Activated T-helper 2 cell treated with anti-CD3 and anti-CD28 coated beads, Interferon-gamma antibody, Interleukin-2, Interleukin-4, amounts not matched to agents 10 μg/mL and 5 μg/mL and 100 μg/mL, durations not matched to agents 14 hours and 24 hours and 36 hours (primary cell): ENCODE measurements around the gene UBA7. TPM values are rescaled to one million over a fixed set of nuclear protein-coding genes. Genes with fewer than 3 reads are reported as not detected.

Experiments
- DNase-seq: peaks from one replicate; pipeline ENCODE4 v3.0.0; 2021; ENCODE audit warnings: low spot score
- H3K27ac Mint-ChIP-seq: one replicate; pipeline ENCODE4 v1.8.0; 2021; ENCODE audit warnings: mixed read lengths
- H3K27me3 Mint-ChIP-seq: one replicate; pipeline ENCODE4 v1.8.0; 2021; ENCODE audit warnings: low read depth, mixed read lengths
- H3K36me3 Mint-ChIP-seq: one replicate; pipeline ENCODE4 v1.8.0; 2021; ENCODE audit warnings: low read depth, mixed read lengths
- H3K4me1 Mint-ChIP-seq: one replicate; pipeline ENCODE4 v1.8.0; 2021; ENCODE audit warnings: low read depth, mixed read lengths
- H3K4me3 Mint-ChIP-seq: one replicate; pipeline ENCODE4 v1.8.0; 2021; ENCODE audit warnings: low read depth, mild to moderate bottlenecking, moderate library complexity, mixed read lengths
- H3K9me3 Mint-ChIP-seq: one replicate; pipeline ENCODE4 v1.8.0; 2021; ENCODE audit warnings: mixed read lengths
- intact Hi-C: fragments of 100-400 bp; cut with micrococcal nuclease; formaldehyde crosslinking; loops from one replicate; pipeline ENCODE4 v1.15.1; 2023
- total RNA-seq: library from RNA; stranded (reverse); gene quantifications from 2 replicates; pipeline ENCODE4 v1.2.3, GENCODE V29; 2022

The UBA7 gene
- total RNA-seq, 1 donor from 2014 or later, result 92.0 TPM

- intact Hi-C loops, result no loop called here
- H3K4me3 Mint-ChIP-seq, result no peak overlapping the region
- peaks cover 15% of the 10 kb centered on the region for H3K36me3 Mint-ChIP-seq
- no peaks in the 10 kb centered on the region for H3K27me3 Mint-ChIP-seq
- DNase-seq, result no peak
- H3K9me3 Mint-ChIP-seq, result no peaks in the 10 kb centered on the region
- H3K27ac Mint-ChIP-seq, result no peak overlapping the region
- peaks cover 9% of the 10 kb centered on the region for H3K4me1 Mint-ChIP-seq
These were observed 43.8 kb downstream of the UBA7 start for GRCh38 chr3:49769926-49770325.

GRCh38 chr3:49769286-49769915 lies 44.4 kb downstream of the UBA7 start:
- Mint-ChIP-seq H3K36me3 (peaks cover 20% of the 10 kb centered on the region), H3K27me3 (no peaks in the 10 kb centered on the region), H3K9me3 (no peaks in the 10 kb centered on the region), H3K4me3 (no peak overlapping the region), H3K27ac (no peak overlapping the region), H3K4me1 (peaks cover 13% of the 10 kb centered on the region)
- intact Hi-C loops, result no loop called here
- DNase-seq, result no peak

GRCh38 chr3:49763981-49764380 lies 49.8 kb downstream of the UBA7 start:
- H3K4me1 Mint-ChIP-seq, result peaks cover 5% of the 10 kb centered on the region
- peaks cover 8% of the 10 kb centered on the region for H3K36me3 Mint-ChIP-seq
- no peaks in the 10 kb centered on the region for H3K9me3 Mint-ChIP-seq
- H3K27me3 Mint-ChIP-seq, result no peaks in the 10 kb centered on the region
- intact Hi-C loops, result no loop called here
- DNase-seq, result no peak
- H3K4me3 Mint-ChIP-seq, result no peak overlapping the region
- no peak overlapping the region for H3K27ac Mint-ChIP-seq

- DNase-seq, result no peak
- H3K4me3 Mint-ChIP-seq, result no peak overlapping the region
- H3K9me3 Mint-ChIP-seq, result no peaks in the 10 kb centered on the region
- peaks cover 5% of the 10 kb centered on the region for H3K4me1 Mint-ChIP-seq
- H3K27ac Mint-ChIP-seq, result no peak overlapping the region
- intact Hi-C loops, result no loop called here
- H3K36me3 Mint-ChIP-seq, result peaks cover 7% of the 10 kb centered on the region
- H3K27me3 Mint-ChIP-seq, result no peaks in the 10 kb centered on the region
These were observed 52.1 kb downstream of the UBA7 start for GRCh38 chr3:49761661-49762060.

GRCh38 chr3:49759226-49759625 lies 54.5 kb downstream of the UBA7 start:
- intact Hi-C loops, result no loop called here
- Mint-ChIP-seq H3K27me3 (no peaks in the 10 kb centered on the region), H3K4me3 (no peak overlapping the region), H3K27ac (no peak overlapping the region), H3K4me1 (no peaks in the 10 kb centered on the region), H3K36me3 (peaks cover 5% of the 10 kb centered on the region), H3K9me3 (no peaks in the 10 kb centered on the region)
- no peak for DNase-seq

GRCh38 chr3:49757197-49757596 lies 56.6 kb downstream of the UBA7 start:
- Mint-ChIP-seq H3K9me3 (no peaks in the 10 kb centered on the region), H3K27ac (no peak overlapping the region), H3K4me3 (no peak overlapping the region), H3K4me1 (no peaks in the 10 kb centered on the region), H3K27me3 (no peaks in the 10 kb centered on the region), H3K36me3 (peaks cover 9% of the 10 kb centered on the region)
- no peak for DNase-seq
- intact Hi-C loops, result no loop called here

- Mint-ChIP-seq H3K9me3 (no peaks in the 10 kb centered on the region), H3K27me3 (no peaks in the 10 kb centered on the region), H3K4me3 (no peak overlapping the region), H3K36me3 (peaks cover 9% of the 10 kb centered on the region), H3K4me1 (no peaks in the 10 kb centered on the region), H3K27ac (no peak overlapping the region)
- intact Hi-C loops, result no loop called here
- no peak for DNase-seq
These were observed 57.7 kb downstream of the UBA7 start for GRCh38 chr3:49756036-49756435.

Other genes with a start within 250 kb of the UBA7 start
- gene APEH, start 139.6 kb downstream of the UBA7 start, total RNA-seq, result 111 and 113 TPM in 2 replicates
- gene MST1, start 124.5 kb downstream of the UBA7 start, total RNA-seq, result 8.3 and 11.1 TPM in 2 replicates
- gene RNF123, start 124.4 kb downstream of the UBA7 start, total RNA-seq, result 43.0 and 45.1 TPM in 2 replicates
- not detected in 2 replicates for gene AMIGO3, start 94.3 kb downstream of the UBA7 start, total RNA-seq
- gene GMPPB, start 90.0 kb downstream of the UBA7 start, total RNA-seq, result 45.9 and 48.0 TPM in 2 replicates
- 36.9 and 40.7 TPM in 2 replicates for gene IP6K1, start 27.4 kb downstream of the UBA7 start, total RNA-seq
- gene CDHR4, start 14.1 kb downstream of the UBA7 start, total RNA-seq, result 0.16 TPM in 1 of 2 replicates, not detected in the other
- gene INKA1, start 10.7 kb downstream of the UBA7 start, total RNA-seq, result 1.2 and 2.3 TPM in 2 replicates
- 21.0 and 26.6 TPM in 2 replicates for gene TRAIP, start 42.6 kb upstream of the UBA7 start, total RNA-seq
- 0.39 and 0.46 TPM in 2 replicates for gene CAMKV, start 56.0 kb upstream of the UBA7 start, total RNA-seq
- gene MST1R, start 89.9 kb upstream of the UBA7 start, total RNA-seq, result 1.2 and 1.3 TPM in 2 replicates
- gene MON1A, start 115.9 kb upstream of the UBA7 start, total RNA-seq, result 15.1 and 15.7 TPM in 2 replicates
- gene RBM6, start 126.2 kb upstream of the UBA7 start, total RNA-seq, result 99.2 and 104 TPM in 2 replicates